Panc1 (cell line): ENCODE data around the gene MITF. TPM values are rescaled to one million over a fixed set of nuclear protein-coding genes. Genes with fewer than 3 reads are reported as not detected.

Experiments used
- ATAC-seq: fragments of 200-7000 bp; cut with Tn5 transposase; 2 replicates; pipeline ENCODE4 v1.9.1; 2020; ENCODE audit warnings: mild to moderate bottlenecking, moderate library complexity
- BruUV-seq: library from RNA; stranded (reverse); fragments of 400-500 nt; replicated peaks from 2 replicates; lab custom pipeline; 2021; lab: Mats Ljungman, UMichigan
- CTCF ChIA-PET: fragments of 300-600 bp; sonication (Branson Sonifier 250); formaldehyde crosslinking; loops from one replicate; lab custom pipeline; 2022; ENCODE audit warnings: antibody characterized with exemption; lab: Charles Lee
- POLR2A ChIA-PET: fragments of 300-600 bp; sonication (Branson Sonifier 250); formaldehyde crosslinking; loops from one replicate; lab custom pipeline; 2022; ENCODE audit warnings: antibody characterized with exemption; lab: Charles Lee
- DNase-seq: peaks from one replicate; pipeline ENCODE4 v3.0.0-alpha.2; 2010; ENCODE audit warnings: low read depth, low spot score
- H3K27ac ChIP-seq: 2 replicates; pipeline ENCODE4 v1.5.1; 2011; ENCODE audit warnings: mild to moderate bottlenecking, low read length, inconsistent platforms
- H3K27me3 ChIP-seq: fragments of 200-500 bp; sonication (Bioruptor generic); 2 replicates; pipeline ENCODE4 v1.6.0; 2014; ENCODE audit warnings: low read length, inconsistent platforms; ENCODE audit not compliant: control insufficient read depth, insufficient read depth
- H3K36me3 ChIP-seq: fragments of 200-500 bp; sonication (Bioruptor generic); 2 replicates; pipeline ENCODE4 v1.5.1; 2014; ENCODE audit warnings: inconsistent platforms, mild to moderate bottlenecking, low read length, moderate library complexity; ENCODE audit not compliant: control insufficient read depth, insufficient read depth
- H3K4me1 ChIP-seq: 2 replicates; pipeline ENCODE4 v1.5.1; 2011; ENCODE audit warnings: inconsistent platforms, mild to moderate bottlenecking, low read length, moderate library complexity; ENCODE audit not compliant: control insufficient read depth, insufficient read depth
- H3K4me3 ChIP-seq, 2 experiments: 2 replicates each; pipeline ENCODE4 v1.5.1; 2011 to 2012; ENCODE audit warnings: low read depth in 2 of 2, low read length in 2 of 2, mild to moderate bottlenecking in 2 of 2, inconsistent platforms in 1 of 2, moderate library complexity in 1 of 2
- H3K9me3 ChIP-seq: fragments of 200-500 bp; sonication (Bioruptor generic); 2 replicates; pipeline ENCODE4 v1.5.1; 2014; ENCODE audit warnings: low read depth, mild to moderate bottlenecking, inconsistent platforms, low read length, moderate library complexity; ENCODE audit not compliant: control insufficient read depth, insufficient read depth
- CTCF ChIP-seq: fragments of 450-650 bp; IDR thresholded peaks from 2 replicates; pipeline ENCODE4 v1.5.1; 2017; ENCODE audit warnings: mild to moderate bottlenecking
- POLR2AphosphoS5 ChIP-seq: IDR thresholded peaks from 2 replicates; pipeline ENCODE4 v1.6.1; 2012; ENCODE audit warnings: mild to moderate bottlenecking, low read depth, low read length, moderate library complexity
- REST ChIP-seq, 2 experiments: IDR thresholded peaks; 2 replicates each; pipeline ENCODE4 v1.6.1; 2011 to 2012; ENCODE audit warnings: low read depth in 2 of 2, control low read depth in 1 of 2, low read length in 1 of 2, mild to moderate bottlenecking in 1 of 2, moderate library complexity in 1 of 2; ENCODE audit not compliant: insufficient read depth in 1 of 2
- SIN3A ChIP-seq: IDR thresholded peaks from 2 replicates; pipeline ENCODE4 v1.6.1; 2012; ENCODE audit warnings: low read depth, mild to moderate bottlenecking, low read length, moderate library complexity, borderline replicate concordance; ENCODE audit not compliant: insufficient read depth
- TCF7L2 ChIP-seq: IDR thresholded peaks from 2 replicates; pipeline ENCODE4 v1.6.1; 2011; ENCODE audit warnings: mild to moderate bottlenecking, low read depth, low read length, inconsistent platforms
- in situ Hi-C: cut with HindIII; loops from 2 replicates; pipeline ENCODE4 v1.10.0; 2016; ENCODE audit warnings: low sequenced_read_pairs, low pct_unique_long_range_greater_than_20kb
- intact Hi-C: fragments of 100-400 bp; cut with micrococcal nuclease; formaldehyde crosslinking; loops from one replicate; pipeline ENCODE4 v1.10.0; 2022; ENCODE audit not compliant: unreplicated experiment
- total RNA-seq: library from RNA; stranded (reverse); gene quantifications from one replicate; pipeline ENCODE4 v1.2.1, GENCODE V29; 2021; ENCODE audit not compliant: unreplicated experiment

Gene MITF
- total RNA-seq, 1 experiment from 2014 or later: 10.8 TPM

GRCh38 chr3:69867941-69868505 is 128.8 kb downstream of the MITF start:
- ChIA-PET CTCF (interaction anchor here (0.6 kb wide), 1 partner anchor 83 kb away, joined by 5 read pairs; no protein-coding TSS in a partner anchor), POLR2A (no interaction called here)
- ATAC-seq: no peak
- peaks cover 4% of the 10 kb centered on the region; the same call in 1 of the 2 replicates for H3K4me1 ChIP-seq
- H3K27ac ChIP-seq: no peak overlapping the region
- no peaks in the 10 kb centered on the region for H3K36me3 ChIP-seq
- DNase-seq: no peak
- no peaks in the 10 kb centered on the region for H3K27me3 ChIP-seq
- H3K4me3 ChIP-seq: no peak overlapping the region
- BruUV-seq: no TSS peak
- in situ Hi-C loops: no loop called here
- no peaks in the 10 kb centered on the region for H3K9me3 ChIP-seq
- intact Hi-C loops: no loop called here
- no peak for TF ChIP-seq CTCF
- TF ChIP-seq POLR2AphosphoS5: no peak
- no peak for TF ChIP-seq SIN3A
- no peak for TF ChIP-seq TCF7L2
- TF ChIP-seq REST (IDR thresholded peaks at IDR 0.05; ENCODE audit: insufficient read depth in 1 of 2, low read depth in 2 of 2, low read length in 1 of 2): no peak

GRCh38 chr3:69868841-69869420 is 129.7 kb downstream of the MITF start:
- no TSS peak for BruUV-seq
- in situ Hi-C loops: no loop called here
- TF ChIP-seq TCF7L2: no peak
- TF ChIP-seq POLR2AphosphoS5: no peak
- TF ChIP-seq REST (IDR thresholded peaks at IDR 0.05; ENCODE audit: insufficient read depth in 1 of 2, low read depth in 2 of 2, low read length in 1 of 2): no peak
- TF ChIP-seq CTCF: no peak
- no peak for TF ChIP-seq SIN3A
- peaks cover 4% of the 10 kb centered on the region; the same call in 1 of the 2 replicates for H3K4me1 ChIP-seq
- no peaks in the 10 kb centered on the region for H3K36me3 ChIP-seq
- H3K27ac ChIP-seq: no peak overlapping the region
- POLR2A ChIA-PET: no interaction called here
- H3K27me3 ChIP-seq: no peaks in the 10 kb centered on the region
- H3K4me3 ChIP-seq: no peak overlapping the region
- CTCF ChIA-PET: no interaction called here
- H3K9me3 ChIP-seq: no peaks in the 10 kb centered on the region
- ATAC-seq: no peak
- no peak for DNase-seq
- intact Hi-C loops: no loop called here
